Panc1 (cell line): ENCODE results near the gene CENPP. TPM values are rescaled to one million over a fixed set of nuclear protein-coding genes. Genes with fewer than 3 reads are reported as not detected.

ENCODE experiments used
- ATAC-seq: fragments of 200-7000 bp; cut with Tn5 transposase; 2 replicates; pipeline ENCODE4 v1.9.1; 2020; ENCODE audit warnings: mild to moderate bottlenecking, moderate library complexity
- BruUV-seq: library from RNA; stranded (reverse); fragments of 400-500 nt; replicated peaks from 2 replicates; lab custom pipeline; 2021; lab: Mats Ljungman, UMichigan
- CTCF ChIA-PET: fragments of 300-600 bp; sonication (Branson Sonifier 250); formaldehyde crosslinking; loops from one replicate; lab custom pipeline; 2022; ENCODE audit warnings: antibody characterized with exemption; lab: Charles Lee
- POLR2A ChIA-PET: fragments of 300-600 bp; sonication (Branson Sonifier 250); formaldehyde crosslinking; loops from one replicate; lab custom pipeline; 2022; ENCODE audit warnings: antibody characterized with exemption; lab: Charles Lee
- DNase-seq: peaks from one replicate; pipeline ENCODE4 v3.0.0-alpha.2; 2010; ENCODE audit warnings: low read depth, low spot score
- H3K27ac ChIP-seq: 2 replicates; pipeline ENCODE4 v1.5.1; 2011; ENCODE audit warnings: mild to moderate bottlenecking, low read length, inconsistent platforms
- H3K27me3 ChIP-seq: fragments of 200-500 bp; sonication (Bioruptor generic); 2 replicates; pipeline ENCODE4 v1.6.0; 2014; ENCODE audit warnings: low read length, inconsistent platforms; ENCODE audit not compliant: control insufficient read depth, insufficient read depth
- H3K36me3 ChIP-seq: fragments of 200-500 bp; sonication (Bioruptor generic); 2 replicates; pipeline ENCODE4 v1.5.1; 2014; ENCODE audit warnings: inconsistent platforms, mild to moderate bottlenecking, low read length, moderate library complexity; ENCODE audit not compliant: control insufficient read depth, insufficient read depth
- H3K4me1 ChIP-seq: 2 replicates; pipeline ENCODE4 v1.5.1; 2011; ENCODE audit warnings: inconsistent platforms, mild to moderate bottlenecking, low read length, moderate library complexity; ENCODE audit not compliant: control insufficient read depth, insufficient read depth
- H3K4me3 ChIP-seq, 2 experiments: 2 replicates each; pipeline ENCODE4 v1.5.1; 2011 to 2012; ENCODE audit warnings: low read depth in 2 of 2, low read length in 2 of 2, mild to moderate bottlenecking in 2 of 2, inconsistent platforms in 1 of 2, moderate library complexity in 1 of 2
- H3K9me3 ChIP-seq: fragments of 200-500 bp; sonication (Bioruptor generic); 2 replicates; pipeline ENCODE4 v1.5.1; 2014; ENCODE audit warnings: low read depth, mild to moderate bottlenecking, inconsistent platforms, low read length, moderate library complexity; ENCODE audit not compliant: control insufficient read depth, insufficient read depth
- CTCF ChIP-seq: fragments of 450-650 bp; IDR thresholded peaks from 2 replicates; pipeline ENCODE4 v1.5.1; 2017; ENCODE audit warnings: mild to moderate bottlenecking
- POLR2AphosphoS5 ChIP-seq: IDR thresholded peaks from 2 replicates; pipeline ENCODE4 v1.6.1; 2012; ENCODE audit warnings: mild to moderate bottlenecking, low read depth, low read length, moderate library complexity
- REST ChIP-seq, 2 experiments: IDR thresholded peaks; 2 replicates each; pipeline ENCODE4 v1.6.1; 2011 to 2012; ENCODE audit warnings: low read depth in 2 of 2, control low read depth in 1 of 2, low read length in 1 of 2, mild to moderate bottlenecking in 1 of 2, moderate library complexity in 1 of 2; ENCODE audit not compliant: insufficient read depth in 1 of 2
- SIN3A ChIP-seq: IDR thresholded peaks from 2 replicates; pipeline ENCODE4 v1.6.1; 2012; ENCODE audit warnings: low read depth, mild to moderate bottlenecking, low read length, moderate library complexity, borderline replicate concordance; ENCODE audit not compliant: insufficient read depth
- TCF7L2 ChIP-seq: IDR thresholded peaks from 2 replicates; pipeline ENCODE4 v1.6.1; 2011; ENCODE audit warnings: mild to moderate bottlenecking, low read depth, low read length, inconsistent platforms
- in situ Hi-C: cut with HindIII; loops from 2 replicates; pipeline ENCODE4 v1.10.0; 2016; ENCODE audit warnings: low sequenced_read_pairs, low pct_unique_long_range_greater_than_20kb
- intact Hi-C: fragments of 100-400 bp; cut with micrococcal nuclease; formaldehyde crosslinking; loops from one replicate; pipeline ENCODE4 v1.10.0; 2022; ENCODE audit not compliant: unreplicated experiment
- total RNA-seq: library from RNA; stranded (reverse); gene quantifications from one replicate; pipeline ENCODE4 v1.2.1, GENCODE V29; 2021; ENCODE audit not compliant: unreplicated experiment

CENPP gene
- total RNA-seq, 1 experiment from 2014 or later = 6.7 TPM

GRCh38 chr9:92655896-92656536 lies 330.3 kb downstream of the CENPP start:
- intact Hi-C loops = no loop called here
- ATAC-seq (no peak), DNase-seq (no peak)
- Histone ChIP-seq H3K36me3 (no peaks in the 10 kb centered on the region), H3K9me3 (no peaks in the 10 kb centered on the region), H3K27me3 (no peaks in the 10 kb centered on the region), H3K4me3 (no peak overlapping the region), H3K27ac (no peak overlapping the region), H3K4me1 (no peaks in the 10 kb centered on the region)
- no TSS peak for BruUV-seq
- POLR2A ChIA-PET = no interaction called here
- CTCF ChIA-PET = no interaction called here
- TF ChIP-seq REST (IDR thresholded peaks at IDR 0.05; ENCODE audit: insufficient read depth in 1 of 2, low read depth in 2 of 2, low read length in 1 of 2) = no peak
- no peak for TF ChIP-seq CTCF
- no peak for TF ChIP-seq SIN3A
- no peak for TF ChIP-seq POLR2AphosphoS5
- in situ Hi-C loops = no loop called here

GRCh38 chr9:92656537-92656925 lies 330.8 kb downstream of the CENPP start:
- ATAC-seq = no peak
- in situ Hi-C loops = no loop called here
- CTCF ChIA-PET = no interaction called here

More at GRCh38 chr9:92656537-92656925, 330.8 kb downstream of the CENPP start:
- Histone ChIP-seq H3K27ac (no peak overlapping the region), H3K9me3 (no peaks in the 10 kb centered on the region), H3K4me3 (no peak overlapping the region), H3K27me3 (no peaks in the 10 kb centered on the region), H3K36me3 (no peaks in the 10 kb centered on the region), H3K4me1 (no peaks in the 10 kb centered on the region)
- BruUV-seq = no TSS peak
- POLR2A ChIA-PET = no interaction called here
- no peak for TF ChIP-seq SIN3A
- TF ChIP-seq REST (IDR thresholded peaks at IDR 0.05; ENCODE audit: insufficient read depth in 1 of 2, low read depth in 2 of 2, low read length in 1 of 2) = no peak
- no peak for TF ChIP-seq CTCF
- TF ChIP-seq TCF7L2 = no peak
- TF ChIP-seq POLR2AphosphoS5 = no peak
- intact Hi-C loops = no loop called here
- no peak for DNase-seq
